Adrenal gland (tissue), 12 donors: Measurements from ENCODE around the gene TBATA. TPM values are rescaled to one million over a fixed set of nuclear protein-coding genes. Genes with fewer than 3 reads are reported as not detected.
"Not testable (repeated sequence)": the region's sequence is repeated elsewhere in the genome, so short reads cannot be mapped to it uniquely, and the experiment has no call there.

Experiments used
- DNase-seq, 7 donors: peaks; one replicate each; pipeline ENCODE4 v3.0.0-alpha.2; 2019 to 2020
- H3K27ac ChIP-seq, 5 donors: fragments of 200-600 bp; sonication (generic) in 4 of 5; 1 replicate in 3 of 5; 2 replicates in 2 of 5; pipeline versions ENCODE4 v1.5.1 to v1.8.0; 2016 to 2020; ENCODE audit warnings: mild to moderate bottlenecking in 1 of 5
- H3K27me3 ChIP-seq: fragments of 200-600 bp; 2 replicates; pipeline ENCODE4 v1.8.0; 2021
- H3K36me3 ChIP-seq, 2 donors: fragments of 200-600 bp; replicated peaks in 1 of 2; 1 replicate in 1 of 2; 2 replicates in 1 of 2; pipeline versions ENCODE4 v1.5.1 to v1.8.0; 2018 to 2022
- H3K4me1 ChIP-seq, 2 donors: fragments of 200-600 bp; replicated peaks in 1 of 2; 1 replicate in 1 of 2; 2 replicates in 1 of 2; pipeline versions ENCODE4 v1.5.1 to v1.8.0; 2018 to 2021
- H3K4me3 ChIP-seq, 4 donors: fragments of 200-600 bp; sonication (generic) in 3 of 4; one replicate each; pipeline ENCODE4 v1.5.1; 2016 to 2018
- H3K9me3 ChIP-seq, 3 donors: fragments of 200-600 bp; sonication (generic) in 1 of 3; replicated peaks in 1 of 3; 1 replicate in 2 of 3; 2 replicates in 1 of 3; pipeline versions ENCODE4 v1.5.1 to v1.8.0; 2016 to 2021
- POLR2A ChIP-seq, 2 donors: fragments of 450-650 bp; IDR thresholded peaks; one replicate each; pipeline ENCODE4 v1.6.1; 2017; ENCODE audit warnings: antibody characterized with exemption in 2 of 2, mild to moderate bottlenecking in 2 of 2, moderate library complexity in 1 of 2
- WGBS, 4 donors: extraction: QIAGEN DNeasy Blood & Tissue Kit in 2 of 4; methylation state at CpG; one replicate each; pipeline versions ENCODE4 v1.1.5 to v1.1.7; 2013 to 2017; 5-methylcytosine and 5-hydroxymethylcytosine counted together
- intact Hi-C, 2 donors: fragments of 100-400 bp; cut with DNase I; formaldehyde crosslinking; loops; one replicate each; pipeline versions ENCODE4 v1.14.1 to v1.15.0; 2022 to 2023
- polyA plus RNA-seq, 3 donors: library from polyadenylated mRNA; stranded (reverse); fragments of 200-250 nt in 2 of 3; fragments of 350-450 nt in 1 of 3; fragmentation: Illumina TruSeq in 1 of 3; extraction: RNeasy Lipid Tissue Mini Kit (QIAGEN cat#74804) in 1 of 3; gene quantifications; one replicate each; pipeline ENCODE4 v1.2.3, GENCODE V29; 2013 to 2014
- total RNA-seq, 9 donors: library from RNA; depleted of rRNA in 4 of 9; stranded (reverse); fragments of >200 nt in 4 of 9; fragments of 120-200 nt in 1 of 9; fragmentation: NEBNext Ultra II Directional in 1 of 9; extraction: Animal tissue kit (Norgen Biotek cat#: 25700) in 1 of 9; gene quantifications; one replicate each; pipeline versions ENCODE4 v1.1.0 to v1.2.4, GENCODE V29; 2013 to 2023
- TF ChIP-seq, protein P1 (sequence below), 6 experiments: fragments of 450-650 bp in 4 of 6; fragments of 200-600 bp in 2 of 6; sonication (generic) in 1 of 6; IDR thresholded peaks; 1 replicate in 5 of 6; 2 replicates in 1 of 6; pipeline versions ENCODE4 v1.5.1 to v1.8.0; 2016 to 2021; ENCODE audit warnings: antibody characterized with exemption in 6 of 6, mild to moderate bottlenecking in 2 of 6, moderate library complexity in 1 of 6
- donor health status: healthy with polysubstance abuse.
- donor health status: Bipolar disorder and iron deficiency.
- donor health status: DM: yes; HTN: yes; CAD: no.
- donor health status: DM: no; HTN: no; CAD: no.
- donor health status: DM: no; HTN: no; CAD: no.
- donor health status: DM: yes; HTN: yes; CAD: no.

TBATA gene
- total and polyA plus RNA-seq, 12 donors, result 0.17 TPM; not detected in 11

DNA sequence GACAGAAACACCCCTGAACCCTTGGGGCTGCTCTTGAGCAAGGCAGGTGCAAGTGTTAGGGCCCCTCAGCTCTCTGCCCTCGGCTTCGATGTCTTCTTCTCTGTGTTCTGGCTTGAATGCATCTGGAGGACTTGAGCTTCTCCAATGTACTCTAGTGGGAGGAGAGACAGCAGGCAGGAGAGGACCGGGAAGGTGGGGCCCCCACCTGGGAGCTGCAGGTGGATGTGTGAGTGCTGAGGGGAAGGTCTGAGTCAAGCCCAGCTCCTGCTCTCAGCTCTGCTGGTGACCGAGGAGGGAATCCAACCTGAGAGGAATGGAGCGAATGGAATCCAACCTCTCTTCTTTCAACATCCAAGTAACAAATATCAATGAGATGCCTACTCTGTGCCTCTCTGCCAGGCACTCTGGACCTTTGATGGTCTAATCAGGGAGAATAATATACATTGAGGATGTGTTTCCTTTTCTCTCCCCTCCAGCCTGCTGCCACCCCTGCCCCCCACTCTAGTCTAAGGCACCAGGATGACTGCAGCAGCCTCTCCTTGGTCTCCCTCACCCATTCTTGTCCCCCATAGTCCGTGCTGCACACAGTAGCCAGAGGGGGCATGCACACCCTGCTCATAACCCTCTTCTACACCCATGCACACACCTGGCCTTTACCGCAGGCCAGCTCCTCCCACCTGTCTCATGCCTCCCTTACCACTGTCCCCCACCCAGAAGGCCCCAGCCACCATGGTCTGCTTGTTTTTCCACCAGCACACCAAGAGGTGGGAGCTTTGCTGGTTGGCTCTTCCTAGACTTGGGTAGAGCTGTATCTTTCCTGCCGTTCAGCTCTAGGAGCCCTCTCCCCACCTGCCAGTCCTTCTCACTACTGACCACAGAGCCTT is 13.6 kb downstream of the TBATA start:
- Histone ChIP-seq H3K36me3 (no peaks in the 10 kb centered on the region), H3K4me3 (no peak overlapping the region), H3K9me3 (no peaks in the 10 kb centered on the region), H3K4me1 (no peaks in the 10 kb centered on the region), H3K27me3 (no peaks in the 10 kb centered on the region), H3K27ac (no peak overlapping the region)
- peak in 1 of 7 donors; percentile 31 for DNase-seq
- intact Hi-C loops, result no loop called here
- WGBS, 4 donors, result 90 to 97% (median 95%) methylated on average over 6 to 8 of the region's 8 CpGs
- TF ChIP-seq, protein P1, sequence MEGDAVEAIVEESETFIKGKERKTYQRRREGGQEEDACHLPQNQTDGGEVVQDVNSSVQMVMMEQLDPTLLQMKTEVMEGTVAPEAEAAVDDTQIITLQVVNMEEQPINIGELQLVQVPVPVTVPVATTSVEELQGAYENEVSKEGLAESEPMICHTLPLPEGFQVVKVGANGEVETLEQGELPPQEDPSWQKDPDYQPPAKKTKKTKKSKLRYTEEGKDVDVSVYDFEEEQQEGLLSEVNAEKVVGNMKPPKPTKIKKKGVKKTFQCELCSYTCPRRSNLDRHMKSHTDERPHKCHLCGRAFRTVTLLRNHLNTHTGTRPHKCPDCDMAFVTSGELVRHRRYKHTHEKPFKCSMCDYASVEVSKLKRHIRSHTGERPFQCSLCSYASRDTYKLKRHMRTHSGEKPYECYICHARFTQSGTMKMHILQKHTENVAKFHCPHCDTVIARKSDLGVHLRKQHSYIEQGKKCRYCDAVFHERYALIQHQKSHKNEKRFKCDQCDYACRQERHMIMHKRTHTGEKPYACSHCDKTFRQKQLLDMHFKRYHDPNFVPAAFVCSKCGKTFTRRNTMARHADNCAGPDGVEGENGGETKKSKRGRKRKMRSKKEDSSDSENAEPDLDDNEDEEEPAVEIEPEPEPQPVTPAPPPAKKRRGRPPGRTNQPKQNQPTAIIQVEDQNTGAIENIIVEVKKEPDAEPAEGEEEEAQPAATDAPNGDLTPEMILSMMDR (IDR thresholded peaks at IDR 0.05), result no peak
- TF ChIP-seq POLR2A (IDR thresholded peaks at IDR 0.05), result no peak

DNA sequence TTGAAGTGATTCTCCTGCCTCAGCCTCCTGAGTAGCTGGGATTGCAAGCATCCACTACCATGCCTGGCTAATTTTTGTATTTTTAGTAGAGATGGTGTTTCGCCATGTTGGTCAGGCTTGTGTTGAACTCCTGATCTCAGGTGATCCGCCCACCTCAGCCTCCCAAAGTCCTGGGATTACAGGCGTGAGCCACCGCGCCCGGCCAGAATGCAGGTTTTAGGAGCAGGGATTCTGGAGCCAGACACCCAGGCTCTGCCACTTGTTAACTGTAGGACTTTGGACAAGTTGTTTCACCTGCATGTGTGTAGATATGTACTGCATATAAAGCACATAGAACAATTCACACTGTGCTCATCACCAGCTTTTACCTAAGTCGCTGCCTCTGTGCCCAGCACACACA is 14.7 kb downstream of the TBATA start:
- H3K27me3 ChIP-seq, H3K27ac ChIP-seq, H3K36me3 ChIP-seq, H3K4me1 ChIP-seq, intact Hi-C loops, H3K4me3 ChIP-seq, H3K9me3 ChIP-seq: not testable (repeated sequence)
- WGBS, 4 donors, result 95 to 97% (median 96%) methylated on average over 2 to 7 of the region's 7 CpGs
- DNase-seq, result peak in 1 of 7 donors; percentile 13

DNA sequence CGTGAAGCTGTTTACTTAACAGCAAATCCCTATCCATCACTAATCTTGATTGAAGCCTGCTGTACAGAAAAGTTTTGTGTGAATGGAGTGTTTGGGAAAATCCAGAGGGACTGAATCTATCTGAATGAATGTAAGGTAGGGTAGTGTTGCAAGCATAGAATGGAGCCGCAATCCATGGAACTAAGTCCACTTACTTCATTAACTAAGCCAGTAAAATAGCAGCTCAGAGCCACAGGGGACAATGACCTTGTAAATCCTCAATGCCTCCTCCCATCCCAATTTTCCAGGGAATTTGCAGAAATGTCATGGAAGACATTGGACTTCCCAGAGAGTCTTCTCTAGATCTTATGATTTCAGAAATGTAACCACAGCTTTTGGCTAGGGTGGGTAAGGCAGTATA is 15.2 kb downstream of the TBATA start:
- no peak for DNase-seq
- Histone ChIP-seq H3K27ac (no peak overlapping the region), H3K9me3 (no peaks in the 10 kb centered on the region), H3K4me1 (no peaks in the 10 kb centered on the region), H3K36me3 (no peaks in the 10 kb centered on the region), H3K27me3 (no peaks in the 10 kb centered on the region), H3K4me3 (no peak overlapping the region)
- TF ChIP-seq POLR2A (IDR thresholded peaks at IDR 0.05), result no peak
- TF ChIP-seq, protein P1 (IDR thresholded peaks at IDR 0.05), result no peak
- WGBS, 4 donors, result 77 to 91% (median 87%) methylated on average over 2 of the region's 2 CpGs
- intact Hi-C loops, result no loop called here

DNA sequence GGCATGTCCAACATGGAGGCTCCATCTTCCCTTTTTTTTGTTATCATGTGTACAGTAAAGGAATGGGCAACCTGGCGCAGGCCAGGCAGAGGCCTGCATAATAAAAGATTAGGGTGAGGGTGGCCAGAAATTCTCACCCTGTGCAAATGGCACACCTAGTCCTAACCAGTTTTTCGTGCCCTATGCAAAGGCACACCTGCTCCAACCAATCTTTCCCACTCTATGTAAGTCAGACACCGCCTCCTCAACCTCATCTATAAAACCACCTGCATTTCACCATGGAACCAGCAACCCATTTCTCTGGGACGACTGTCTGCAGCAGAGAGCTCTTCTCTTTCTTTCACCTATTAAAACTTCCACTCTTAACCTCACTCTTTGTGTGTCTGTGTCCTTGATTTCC is 16.1 kb downstream of the TBATA start:
- no peak for TF ChIP-seq POLR2A (IDR thresholded peaks at IDR 0.05)
- TF ChIP-seq, protein P1 (IDR thresholded peaks at IDR 0.05), result no peak
- Histone ChIP-seq H3K4me1 (no peaks in the 10 kb centered on the region), H3K27ac (no peak overlapping the region), H3K36me3 (no peaks in the 10 kb centered on the region), H3K27me3 (no peaks in the 10 kb centered on the region), H3K9me3 (no peaks in the 10 kb centered on the region), H3K4me3 (no peak overlapping the region)
- intact Hi-C loops, result no loop called here
- WGBS, 4 donors, result 81 to 92% (median 88%) methylated on average over 4 of the region's 4 CpGs
- DNase-seq, result peak in 1 of 7 donors; percentile 18

DNA sequence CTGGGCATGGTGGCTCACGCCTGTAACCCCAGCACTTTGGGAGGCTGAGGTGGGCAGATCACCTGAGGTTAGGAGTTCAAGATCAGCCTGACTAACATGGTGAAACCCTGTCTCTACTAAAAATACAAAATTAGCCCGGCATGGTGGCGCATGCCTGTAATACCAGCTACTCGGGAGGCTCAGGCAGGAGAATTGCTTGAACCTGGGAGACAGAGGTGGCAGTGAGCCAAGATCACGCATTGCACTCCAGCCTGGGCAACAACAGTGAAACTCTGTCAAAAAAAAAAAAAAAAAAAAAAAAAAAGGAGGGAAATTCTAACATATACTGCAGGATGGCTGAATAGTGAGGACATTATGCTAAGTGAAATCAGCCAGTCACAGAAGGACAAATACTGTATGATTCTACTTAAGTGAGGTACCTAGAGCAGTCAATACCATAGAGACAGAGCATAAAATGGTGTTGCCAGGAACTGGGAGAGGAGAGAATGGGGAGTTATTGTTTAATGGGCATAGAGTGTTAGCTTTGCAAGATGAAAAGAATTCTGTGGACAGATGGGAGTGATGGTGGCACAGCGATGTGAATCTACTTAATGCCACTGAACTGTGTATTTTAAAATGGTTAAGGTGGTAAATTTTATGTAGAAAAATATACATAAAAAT is 17.0 kb downstream of the TBATA start:
- H3K36me3 ChIP-seq, H3K9me3 ChIP-seq, H3K27me3 ChIP-seq, intact Hi-C loops, H3K27ac ChIP-seq, H3K4me1 ChIP-seq, H3K4me3 ChIP-seq: not testable (repeated sequence)
- peak in 1 of 7 donors; percentile 48 for DNase-seq
- WGBS, 4 donors, result 79 to 82% (median 80%) methylated on average over 6 of the region's 6 CpGs
